ENCODE measurements around the gene IKZF3. TPM values are rescaled to one million over a fixed set of nuclear protein-coding genes. Genes with fewer than 3 reads are reported as not detected.

IKZF3 gene
- total and polyA plus RNA-seq, 10 of the 15 experiments (the other 5 are each of a cell fraction or from before 2014, with no cell fraction given) = 5.5 to 98.2 (median 47.6) TPM

DNA sequence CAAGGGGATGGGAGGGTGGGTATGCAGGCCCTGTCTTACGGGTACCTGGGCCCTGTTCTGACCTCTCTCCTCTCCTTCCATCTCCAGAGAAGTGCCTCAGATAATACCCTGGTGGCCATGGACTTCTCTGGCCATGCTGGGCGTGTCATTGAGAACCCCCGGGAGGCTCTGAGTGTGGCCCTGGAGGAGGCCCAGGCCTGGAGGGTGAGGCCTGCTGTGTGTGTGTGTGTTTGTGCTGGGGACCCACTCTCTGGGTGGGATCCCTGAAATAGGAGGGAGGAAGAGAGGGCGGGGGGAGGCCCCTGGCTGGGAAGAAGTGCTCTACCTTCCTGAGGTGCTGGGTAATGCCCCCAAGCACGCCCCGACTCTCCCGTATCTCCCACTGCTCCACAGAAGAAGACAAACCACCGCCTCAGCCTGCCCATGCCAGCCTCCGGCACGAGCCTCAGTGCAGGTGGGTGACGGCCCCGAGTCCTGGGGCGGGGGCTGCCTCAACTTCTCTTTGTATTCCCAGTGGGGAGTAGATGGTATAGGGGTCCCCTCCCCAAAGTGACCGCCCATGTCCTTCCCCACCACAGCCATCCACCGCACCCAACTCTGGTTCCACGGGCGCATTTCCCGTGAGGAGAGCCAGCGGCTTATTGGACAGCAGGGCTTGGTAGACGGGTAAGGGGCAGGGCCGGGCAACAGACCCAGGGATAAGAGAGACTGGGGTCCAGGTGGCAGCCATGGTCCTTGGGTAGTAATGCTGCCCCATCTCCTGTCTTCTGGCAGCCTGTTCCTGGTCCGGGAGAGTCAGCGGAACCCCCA is 118.6 kb downstream of the IKZF3 start:
- Histone ChIP-seq H3K4me2 (ENCODE audit: control insufficient read depth, insufficient read depth) (no peak overlapping the region), H3K79me2 (ENCODE audit: control insufficient read depth, insufficient read depth, low read length) (no peaks in the 10 kb centered on the region), H2AFZ (ENCODE audit: control insufficient read depth, low read depth, low read length) (no peak overlapping the region), H3K4me3 (no peak overlapping the region), H3K27me3 (replicated peaks in 1 of 2; ENCODE audit: control insufficient read depth in 2 of 2, insufficient read depth in 2 of 2, low read length in 1 of 2) (no peaks in the 10 kb centered on the region; a peak in 2 of 4 replicates), H4K20me1 (ENCODE audit: control insufficient read depth, insufficient read depth) (no peaks in the 10 kb centered on the region), H3K27ac (ENCODE audit: control insufficient read depth, insufficient read depth) (no peak overlapping the region), H3K36me3 (ENCODE audit: control insufficient read depth in 2 of 2, insufficient read depth in 2 of 2, low read length in 1 of 2) (no peaks in the 10 kb centered on the region), H3K9me3 (replicated peaks; ENCODE audit: control insufficient read depth, insufficient read depth, low read length) (no peaks in the 10 kb centered on the region), H3K9ac (ENCODE audit: control insufficient read depth, insufficient read depth, low read length) (no peak overlapping the region), H3K4me1 (ENCODE audit: control insufficient read depth, insufficient read depth, low read length) (no peaks in the 10 kb centered on the region)
- FAIRE-seq = no peak
- 62% methylated on average over 22 of the region's 23 CpGs for WGBS (ENCODE audit: insufficient coverage, insufficient replicate concordance, low lambda C conversion rate, missing lambda C conversion rate)
- POLR2A ChIA-PET = interaction anchor here (0.6 to 0.7 kb wide), 2 partner anchors 17 to 58 kb away, joined by 3 to 4 read pairs; no protein-coding TSS in a partner anchor
- no peak for DNase-seq (ENCODE audit: low read depth, low spot score)
- ATAC-seq = no peak
- no TSS peak for BruUV-seq (replicated peaks)
- RAD21 ChIA-PET (ENCODE audit: unreplicated experiment) = no interaction called here
- intact Hi-C loops (cut with micrococcal nuclease; ENCODE audit: unreplicated experiment) = no loop called here
- TF ChIP-seq NR2C1 (IDR thresholded peaks at IDR 0.05) (no peak), RCOR1 (conservative IDR thresholded peaks at IDR 0.05; ENCODE audit: low read depth, low read length) (no peak), EED (IDR thresholded peaks at IDR 0.05; ENCODE audit: low read depth) (no peak), ZNF622 (IDR thresholded peaks at IDR 0.05) (no peak), MTA3 (IDR thresholded peaks at IDR 0.05; ENCODE audit: borderline replicate concordance, low read length) (no peak), NR2F1 (conservative IDR thresholded peaks at IDR 0.05) (no peak), MEF2B (IDR thresholded peaks at IDR 0.05; ENCODE audit: partially characterized antibody, poor library complexity, severe bottlenecking) (no peak), EGR1 (IDR thresholded peaks at IDR 0.05; ENCODE audit: borderline replicate concordance in 1 of 2, low read depth in 2 of 2, low read length in 2 of 2) (no peak), FOXK2 (IDR thresholded peaks at IDR 0.05) (no peak), SUPT20H (IDR thresholded peaks at IDR 0.05; ENCODE audit: borderline replicate concordance, control insufficient read depth, low read depth, low read length) (no peak), SUZ12 (IDR thresholded peaks at IDR 0.05; ENCODE audit: unreplicated experiment) (no peak), BHLHE40 (IDR thresholded peaks at IDR 0.05; ENCODE audit: borderline replicate concordance in 1 of 2, low read depth in 2 of 2, low read length in 1 of 2) (no peak), ATF7 (IDR thresholded peaks at IDR 0.05; ENCODE audit: low read depth) (no peak), TCF3 (IDR thresholded peaks at IDR 0.05; ENCODE audit: borderline replicate concordance, insufficient read depth, low read depth, low read length) (no peak)
- SMC1A ChIA-PET (ENCODE audit: uncharacterized antibody, unreplicated experiment) = interaction anchor here (1.6 kb wide), 1 partner anchor 47 kb away, joined by 3 read pairs; no protein-coding TSS in a partner anchor
- in situ Hi-C loops (cut with MboI) = no loop called here
- CTCF ChIA-PET = interaction anchor here (0.7 to 1.4 kb wide), 4 partner anchors 7 to 124 kb away, joined by 3 to 4 read pairs (median 3); no protein-coding TSS in a partner anchor
